Measurements from ENCODE around the gene NOTCH3. TPM values are rescaled to one million over a fixed set of nuclear protein-coding genes. Genes with fewer than 3 reads are reported as not detected.

Gene NOTCH3
- total RNA-seq, 1 experiment from 2014 or later: 164 TPM

GRCh38 chr19:15195371-15196334 lies 5.1 kb downstream of the NOTCH3 start:
- Histone ChIP-seq H3K23me2 (ENCODE audit: insufficient read length, low read depth, low read length, poor library complexity, severe bottlenecking) (no peaks in the 10 kb centered on the region), H3K4me2 (ENCODE audit: insufficient read depth, insufficient read length, low read length) (peak overlapping the region; percentile 48), H3K9me3 (ENCODE audit: control insufficient read depth, low read depth, low read length) (no peaks in the 10 kb centered on the region), H3K27ac (ENCODE audit: insufficient read length, low read depth, low read length) (no peak overlapping the region), H2BK12ac (ENCODE audit: insufficient read length, low read depth, low read length) (no peak overlapping the region), H3K4ac (ENCODE audit: low read depth, low read length) (no peak overlapping the region), H2BK20ac (ENCODE audit: low read depth, low read length, poor library complexity, severe bottlenecking) (no peak overlapping the region), H3K18ac (ENCODE audit: insufficient read length, low read depth, low read length) (no peak overlapping the region), H3K79me2 (ENCODE audit: insufficient read depth, low read length) (peaks cover 14% of the 10 kb centered on the region; the same call in 1 of the 2 replicates), H4K20me1 (ENCODE audit: control insufficient read depth, insufficient read depth, insufficient read length) (no peaks in the 10 kb centered on the region), H2AK5ac (ENCODE audit: insufficient read length, low read length) (no peak overlapping the region), H3K23ac (ENCODE audit: insufficient read length, low read depth, low read length) (no peak overlapping the region), H4K91ac (ENCODE audit: insufficient read length, low read depth, low read length) (no peak overlapping the region), H3K14ac (ENCODE audit: insufficient read depth, low read length) (no peak overlapping the region), H2BK5ac (ENCODE audit: insufficient read length, low read length) (no peak overlapping the region), H3K56ac (ENCODE audit: insufficient read length, low read depth, low read length) (no peak overlapping the region), H2BK15ac (ENCODE audit: low read depth, low read length) (no peak overlapping the region), H3K9ac (ENCODE audit: extremely low read depth, insufficient read length, low read length) (no peak overlapping the region), H4K5ac (ENCODE audit: insufficient read length, low read depth, low read length) (no peak overlapping the region), H3K79me1 (ENCODE audit: insufficient read depth, low read depth, low read length, poor library complexity, severe bottlenecking) (no peaks in the 10 kb centered on the region), H3T11ph (ENCODE audit: low read length) (no peak overlapping the region), H4K8ac (replicated peaks; ENCODE audit: insufficient read length, low read depth, low read length) (no peak overlapping the region), H3K27me3 (ENCODE audit: insufficient read depth, low read length) (no peaks in the 10 kb centered on the region), H2BK120ac (ENCODE audit: low read depth, low read length, poor library complexity, severe bottlenecking) (no peak overlapping the region), H3K4me1 (ENCODE audit: insufficient read depth, low read length) (peaks cover 6% of the 10 kb centered on the region; the same call in 1 of the 2 replicates), H2AFZ (ENCODE audit: low read length) (no peak overlapping the region)
- WGBS (ENCODE audit: extremely low coverage, insufficient read length, low lambda C conversion rate): no CpG with 5 or more reads among the region's 91 CpGs
- Mint-ChIP-seq H3K4me3 (peak overlapping the region; percentile 77 to 88), H3K36me3 (ENCODE audit: insufficient read depth in 1 of 3, low read depth in 3 of 3) (peaks cover 21 to 70% (median 54%) of the 10 kb centered on the region in 3 experiments; a peak in 6 of 7 replicates), H3K4me1 (peaks cover 34 to 35% of the 10 kb centered on the region in 2 experiments), H3K9me3 (no peaks in the 10 kb centered on the region), H3K27me3 (ENCODE audit: low read depth) (no peaks in the 10 kb centered on the region), H3K27ac (peak overlapping the region in 1 of 3 experiments; percentile 90; a peak in 3 of 7 replicates)
- DNase-seq: peak; percentile 95
- peak; percentile 36; the same call in 2 of the 3 replicates for TF ChIP-seq CTCF (conservative IDR thresholded peaks at IDR 0.05)

Data from H9 (cell line).